Measurements from ENCODE around the gene POC5. TPM values are rescaled to one million over a fixed set of nuclear protein-coding genes. Genes with fewer than 3 reads are reported as not detected.

The POC5 gene
- total RNA-seq, 2 experiments from 2014 or later: 16.5 to 16.6 TPM

DNA sequence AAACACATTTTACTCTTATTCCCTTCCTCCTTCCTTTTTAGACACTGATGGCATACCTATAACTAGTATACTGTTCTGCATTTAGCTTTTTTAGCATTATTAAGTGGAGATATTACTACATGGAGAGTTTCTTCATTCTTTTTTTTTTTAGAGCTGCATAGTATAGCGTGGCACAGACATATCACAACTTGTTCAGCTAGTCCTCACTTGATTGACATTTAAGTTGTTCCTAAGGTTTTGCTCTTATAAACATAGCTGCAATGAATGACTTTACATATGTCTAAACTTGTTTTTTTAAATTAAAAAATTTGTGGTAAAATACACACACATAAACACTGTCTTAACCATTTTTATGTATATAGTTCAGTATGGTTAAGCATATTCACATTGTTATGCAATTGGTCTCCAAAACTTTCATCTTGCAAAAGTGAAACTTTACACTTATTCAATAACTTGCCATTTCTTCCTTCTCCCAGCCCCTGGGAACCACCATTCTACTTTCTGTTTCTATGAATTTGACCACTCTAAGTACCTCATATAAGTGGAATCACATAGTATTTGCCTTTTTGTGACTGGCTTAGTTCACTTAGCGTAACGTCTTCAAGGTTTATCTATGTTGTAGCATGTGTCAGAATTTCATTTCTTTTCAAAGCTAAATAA lies 57.3 kb downstream of the POC5 start:
- H3K36me3 Mint-ChIP-seq: peaks cover 1% of the 10 kb centered on the region
- H3K4me1 Mint-ChIP-seq: peaks cover 8% of the 10 kb centered on the region
- H3K4me3 Mint-ChIP-seq: no peak overlapping the region
- no peak for DNase-seq
- no peaks in the 10 kb centered on the region for H3K9me3 Mint-ChIP-seq
- H3K27me3 Mint-ChIP-seq: no peaks in the 10 kb centered on the region
- H3K27ac Mint-ChIP-seq: no peak overlapping the region

GRCh38 chr5:75656311-75657003 lies 60.8 kb downstream of the POC5 start:
- DNase-seq: no peak
- Mint-ChIP-seq H3K4me3 (peak overlapping the region; percentile 55), H3K36me3 (peaks cover 1% of the 10 kb centered on the region), H3K27ac (no peak overlapping the region), H3K9me3 (no peaks in the 10 kb centered on the region), H3K27me3 (peaks cover 4% of the 10 kb centered on the region), H3K4me1 (peaks cover 8% of the 10 kb centered on the region)

- DNase-seq: no peak
- H3K4me1 Mint-ChIP-seq: peaks cover 2% of the 10 kb centered on the region
- H3K36me3 Mint-ChIP-seq: peaks cover 1% of the 10 kb centered on the region
- H3K4me3 Mint-ChIP-seq: no peak overlapping the region
- H3K27me3 Mint-ChIP-seq: peaks cover 4% of the 10 kb centered on the region
- no peak overlapping the region for H3K27ac Mint-ChIP-seq
- H3K9me3 Mint-ChIP-seq: no peaks in the 10 kb centered on the region
These were observed 62.4 kb downstream of the POC5 start for GRCh38 chr5:75654693-75655295.

- Mint-ChIP-seq H3K36me3 (no peaks in the 10 kb centered on the region), H3K27me3 (peaks cover 4% of the 10 kb centered on the region), H3K9me3 (no peaks in the 10 kb centered on the region), H3K27ac (no peak overlapping the region), H3K4me1 (peaks cover 3% of the 10 kb centered on the region), H3K4me3 (no peak overlapping the region)
- DNase-seq: no peak
These were observed 63.7 kb downstream of the POC5 start for GRCh38 chr5:75653521-75653920.

- Mint-ChIP-seq H3K27me3 (peaks cover 4% of the 10 kb centered on the region), H3K27ac (no peak overlapping the region), H3K4me1 (peaks cover 6% of the 10 kb centered on the region), H3K4me3 (no peak overlapping the region), H3K36me3 (peaks cover 2% of the 10 kb centered on the region), H3K9me3 (peaks cover 2% of the 10 kb centered on the region)
- no peak for DNase-seq
These were observed 65.5 kb downstream of the POC5 start for GRCh38 chr5:75651575-75652238.

DNA sequence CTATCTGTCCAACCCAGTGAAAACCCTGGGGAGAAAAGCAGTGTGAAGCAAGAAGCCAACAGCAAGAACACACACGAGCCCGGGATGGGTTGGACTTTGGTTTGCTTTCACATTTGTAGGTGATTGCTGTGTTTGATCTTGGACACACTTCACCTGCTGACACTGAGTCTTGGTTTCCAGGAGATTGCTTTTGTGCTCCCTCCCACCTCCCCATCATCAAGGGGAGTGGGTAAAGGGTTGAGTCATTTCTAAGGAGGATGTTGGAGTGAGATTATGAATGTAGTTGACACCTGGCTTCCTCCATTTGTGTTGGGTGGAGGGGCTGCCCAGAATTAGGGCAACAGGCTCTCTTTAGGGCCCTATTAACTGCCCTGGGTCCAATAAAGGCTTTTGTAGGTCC lies 68.5 kb downstream of the POC5 start:
- no peak for DNase-seq
- no peak overlapping the region for H3K4me3 Mint-ChIP-seq
- peaks cover 2% of the 10 kb centered on the region for H3K9me3 Mint-ChIP-seq
- H3K36me3 Mint-ChIP-seq: peaks cover 2% of the 10 kb centered on the region
- no peak overlapping the region for H3K27ac Mint-ChIP-seq
- H3K27me3 Mint-ChIP-seq: no peaks in the 10 kb centered on the region
- peaks cover 6% of the 10 kb centered on the region for H3K4me1 Mint-ChIP-seq

GRCh38 chr5:75640826-75641225 lies 76.4 kb downstream of the POC5 start:
- peaks cover 2% of the 10 kb centered on the region for H3K9me3 Mint-ChIP-seq

DNA sequence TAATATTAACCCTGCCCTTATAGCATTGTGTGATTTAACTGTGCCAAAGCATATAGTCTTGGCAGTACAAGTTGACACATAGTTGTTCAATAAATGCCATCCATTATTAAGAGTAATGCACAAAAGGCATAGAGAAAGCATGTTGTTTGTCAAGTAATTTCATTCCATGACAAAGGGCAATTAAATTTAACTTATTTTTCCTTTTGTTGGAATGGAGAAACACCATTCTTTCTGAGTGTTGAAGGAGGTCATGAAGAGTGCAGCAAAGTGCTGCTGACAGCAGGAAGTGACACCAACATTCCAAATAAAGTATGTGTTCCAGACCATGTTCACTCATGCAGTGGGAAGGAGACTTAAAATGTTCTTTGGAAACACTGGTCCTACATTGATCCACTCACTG lies 76.8 kb downstream of the POC5 start:
- H3K27ac Mint-ChIP-seq: no peak overlapping the region
- H3K27me3 Mint-ChIP-seq: peaks cover 7% of the 10 kb centered on the region
- H3K9me3 Mint-ChIP-seq: peaks cover 2% of the 10 kb centered on the region
- no peak for DNase-seq
- H3K36me3 Mint-ChIP-seq: no peaks in the 10 kb centered on the region
- H3K4me1 Mint-ChIP-seq: no peaks in the 10 kb centered on the region
- H3K4me3 Mint-ChIP-seq: no peak overlapping the region

More at GRCh38 chr5:75640826-75641225, 76.4 kb downstream of the POC5 start:
- Mint-ChIP-seq H3K27me3 (peaks cover 7% of the 10 kb centered on the region), H3K27ac (no peak overlapping the region), H3K36me3 (no peaks in the 10 kb centered on the region), H3K4me1 (no peaks in the 10 kb centered on the region), H3K4me3 (no peak overlapping the region)
- DNase-seq: no peak

GRCh38 chr5:75639535-75640311 lies 77.5 kb downstream of the POC5 start:
- H3K27me3 Mint-ChIP-seq: peaks cover 7% of the 10 kb centered on the region
- no peak for DNase-seq
- H3K36me3 Mint-ChIP-seq: no peaks in the 10 kb centered on the region
- H3K27ac Mint-ChIP-seq: no peak overlapping the region
- H3K4me3 Mint-ChIP-seq: no peak overlapping the region
- H3K4me1 Mint-ChIP-seq: no peaks in the 10 kb centered on the region
- H3K9me3 Mint-ChIP-seq: peaks cover 2% of the 10 kb centered on the region

GRCh38 chr5:75637949-75638348 lies 79.3 kb downstream of the POC5 start:
- Mint-ChIP-seq H3K9me3 (peaks cover 5% of the 10 kb centered on the region), H3K27me3 (peaks cover 7% of the 10 kb centered on the region), H3K36me3 (peaks cover 2% of the 10 kb centered on the region), H3K4me3 (no peak overlapping the region), H3K27ac (no peak overlapping the region), H3K4me1 (peaks cover 1% of the 10 kb centered on the region)
- no peak for DNase-seq

- no peak overlapping the region for H3K27ac Mint-ChIP-seq
- peaks cover 7% of the 10 kb centered on the region for H3K27me3 Mint-ChIP-seq
- peaks cover 2% of the 10 kb centered on the region for H3K36me3 Mint-ChIP-seq
- H3K9me3 Mint-ChIP-seq: peaks cover 3% of the 10 kb centered on the region
- no peak for DNase-seq
- no peak overlapping the region for H3K4me3 Mint-ChIP-seq
- peaks cover 2% of the 10 kb centered on the region for H3K4me1 Mint-ChIP-seq
These were observed 84.9 kb downstream of the POC5 start for GRCh38 chr5:75632321-75632720.

GRCh38 chr5:75630875-75631274 lies 86.4 kb downstream of the POC5 start:
- no peak overlapping the region for H3K4me3 Mint-ChIP-seq
- peaks cover 3% of the 10 kb centered on the region for H3K9me3 Mint-ChIP-seq
- peaks cover 11% of the 10 kb centered on the region for H3K4me1 Mint-ChIP-seq
- H3K36me3 Mint-ChIP-seq: peaks cover 2% of the 10 kb centered on the region
- DNase-seq: no peak
- no peaks in the 10 kb centered on the region for H3K27me3 Mint-ChIP-seq
- no peak overlapping the region for H3K27ac Mint-ChIP-seq

- Mint-ChIP-seq H3K27me3 (no peaks in the 10 kb centered on the region), H3K9me3 (no peaks in the 10 kb centered on the region), H3K4me1 (peaks cover 9% of the 10 kb centered on the region), H3K27ac (no peak overlapping the region), H3K4me3 (no peak overlapping the region), H3K36me3 (no peaks in the 10 kb centered on the region)
- no peak for DNase-seq
These were observed 89.4 kb downstream of the POC5 start for GRCh38 chr5:75627801-75628200.

DNA sequence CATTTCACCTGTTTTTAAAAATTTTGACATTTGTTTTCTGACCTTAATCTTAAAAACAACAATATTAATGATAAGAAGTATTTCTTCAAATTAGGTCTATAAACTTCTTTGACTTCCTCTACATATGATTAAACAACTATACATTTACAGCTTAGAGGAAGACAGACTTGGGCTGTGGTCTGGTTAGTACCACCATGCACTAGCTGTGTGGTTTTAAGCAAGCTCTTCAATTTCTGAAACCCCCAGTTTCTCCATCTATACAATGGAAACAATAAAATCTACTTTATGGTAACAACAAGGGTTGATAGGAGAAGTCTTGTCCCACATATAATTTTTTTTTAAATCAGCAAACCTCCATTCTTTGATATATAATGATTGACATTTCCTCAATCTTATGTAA lies 90.3 kb downstream of the POC5 start:
- Mint-ChIP-seq H3K36me3 (no peaks in the 10 kb centered on the region), H3K27me3 (no peaks in the 10 kb centered on the region), H3K4me1 (peaks cover 9% of the 10 kb centered on the region), H3K4me3 (no peak overlapping the region), H3K27ac (no peak overlapping the region), H3K9me3 (no peaks in the 10 kb centered on the region)
- no peak for DNase-seq

Data from activated naive CD8-positive, alpha-beta T cell treated with anti-CD3 and anti-CD28 coated beads for 36 hours (primary cell).